Endodermal cell (in vitro differentiated cells): ENCODE data around the gene NRDC. TPM values are rescaled to one million over a fixed set of nuclear protein-coding genes. Genes with fewer than 3 reads are reported as not detected.

Source experiments
- DNase-seq: peaks from one replicate; pipeline ENCODE4 v3.0.0-alpha.2; 2017
- H3K27ac ChIP-seq: 2 replicates; pipeline ENCODE4 v1.5.1; 2013; ENCODE audit warnings: mild to moderate bottlenecking, low read depth, low read length, moderate library complexity
- H3K27me3 ChIP-seq: 2 replicates; pipeline ENCODE4 v1.6.1; 2013; ENCODE audit warnings: mild to moderate bottlenecking, low read length, moderate library complexity; ENCODE audit not compliant: insufficient read depth, control insufficient read depth, poor library complexity, severe bottlenecking
- H3K36me3 ChIP-seq: 2 replicates; pipeline ENCODE4 v1.7.0; 2013; ENCODE audit warnings: mild to moderate bottlenecking, low read length, moderate library complexity; ENCODE audit not compliant: control insufficient read depth, insufficient read depth
- H3K4me1 ChIP-seq: one replicate; pipeline ENCODE4 v1.7.0; 2013; ENCODE audit warnings: low read length; ENCODE audit not compliant: control insufficient read depth, insufficient read depth
- H3K4me3 ChIP-seq: 2 replicates; pipeline ENCODE4 v1.5.1; 2013; ENCODE audit warnings: mild to moderate bottlenecking, low read length, moderate library complexity
- H3K9ac ChIP-seq: 2 replicates; pipeline ENCODE4 v1.6.1; 2013; ENCODE audit warnings: mild to moderate bottlenecking, low read length, moderate library complexity; ENCODE audit not compliant: poor library complexity, severe bottlenecking; ENCODE audit errors: extremely low read depth
- H3K9me3 ChIP-seq: 2 replicates; pipeline ENCODE4 v1.6.1; 2013; ENCODE audit warnings: mild to moderate bottlenecking, low read length, moderate library complexity; ENCODE audit not compliant: control insufficient read depth
- H3K27ac Mint-ChIP-seq: 2 replicates; pipeline ENCODE4 v1.8.0; 2020; ENCODE audit warnings: mixed read lengths
- H3K27me3 Mint-ChIP-seq: 2 replicates; pipeline ENCODE4 v1.8.0; 2021; ENCODE audit warnings: mild to moderate bottlenecking, mixed read lengths; ENCODE audit not compliant: insufficient read depth
- H3K36me3 Mint-ChIP-seq: 2 replicates; pipeline ENCODE4 v1.8.0; 2020; ENCODE audit warnings: low read depth, mixed read lengths
- H3K4me1 Mint-ChIP-seq: 2 replicates; pipeline ENCODE4 v1.8.0; 2020; ENCODE audit warnings: mixed read lengths
- H3K4me3 Mint-ChIP-seq: 2 replicates; pipeline ENCODE4 v1.8.0; 2020; ENCODE audit warnings: mild to moderate bottlenecking, moderate library complexity, mixed read lengths
- H3K9me3 Mint-ChIP-seq: 2 replicates; pipeline ENCODE4 v1.8.0; 2020; ENCODE audit warnings: mild to moderate bottlenecking, mixed read lengths
- WGBS, 2 experiments: methylation state at CpG; one replicate each; pipeline versions ENCODE4 v1.1.5 to v1.1.7; 2013; ENCODE audit warnings: missing lambda C conversion rate in 2 of 2, mixed read lengths in 1 of 2; ENCODE audit not compliant: insufficient coverage in 1 of 2, insufficient read length in 1 of 2; 5-methylcytosine and 5-hydroxymethylcytosine counted together
- microRNA-seq: library from miRNA; unstranded; fragments of <30 nt; microRNA quantifications from one replicate; pipeline ENCODE4 v1.2.0, GENCODE V29; 2020; ENCODE audit warnings: borderline microRNAs expressed
- total RNA-seq, 2 donors: library from RNA; stranded (reverse); fragmentation: NEBNext Ultra II Directional in 1 of 2; extraction: Animal tissue kit (Norgen Biotek cat#: 25700) in 1 of 2; gene quantifications; 2 replicates in 1 of 2; 3 replicates in 1 of 2; pipeline ENCODE4 v1.2.1, GENCODE V29; 2021
- TF ChIP-seq, protein P1 (sequence below): fragments of 200-600 bp; sonication (generic); conservative IDR thresholded peaks from 2 replicates; pipeline ENCODE4 v1.5.0; 2021; ENCODE audit warnings: antibody characterized with exemption, mild to moderate bottlenecking

NRDC gene
- total RNA-seq, 2 donors from 2014 or later: 160 to 202 TPM

DNA sequence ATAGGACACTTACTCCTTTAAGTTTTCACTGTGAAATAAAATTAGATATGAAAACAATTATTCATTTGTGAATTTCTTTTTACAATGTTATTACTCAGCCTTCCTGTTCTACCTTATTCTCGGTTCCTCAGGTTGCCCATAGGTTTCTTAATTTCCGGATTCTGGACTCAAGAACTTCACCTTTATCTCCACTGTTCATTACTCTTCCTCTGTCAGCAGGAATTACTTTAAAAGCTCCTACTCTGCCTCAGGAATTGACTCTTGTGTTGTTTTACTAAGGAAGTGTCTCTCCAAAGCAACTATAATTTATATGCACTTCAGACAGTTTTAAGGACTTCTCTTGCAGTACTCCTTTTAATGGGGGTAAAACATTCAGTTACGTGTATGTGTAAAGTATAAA is 137.9 kb downstream of the NRDC start:
- Mint-ChIP-seq H3K4me3 (no peak overlapping the region), H3K27ac (no peak overlapping the region), H3K36me3 (peaks cover 3% of the 10 kb centered on the region), H3K4me1 (peaks cover 20% of the 10 kb centered on the region), H3K27me3 (peaks cover 1% of the 10 kb centered on the region), H3K9me3 (no peaks in the 10 kb centered on the region)
- H3K9me3 ChIP-seq: no peaks in the 10 kb centered on the region
- WGBS, 2 experiments: 92 to 100% methylated on average over 2 to 3 of the region's 3 CpGs
- no peak overlapping the region for H3K9ac ChIP-seq
- no peak overlapping the region for H3K4me3 ChIP-seq
- no peaks in the 10 kb centered on the region for H3K27me3 ChIP-seq
- no peak overlapping the region for H3K27ac ChIP-seq
- TF ChIP-seq, protein P1, sequence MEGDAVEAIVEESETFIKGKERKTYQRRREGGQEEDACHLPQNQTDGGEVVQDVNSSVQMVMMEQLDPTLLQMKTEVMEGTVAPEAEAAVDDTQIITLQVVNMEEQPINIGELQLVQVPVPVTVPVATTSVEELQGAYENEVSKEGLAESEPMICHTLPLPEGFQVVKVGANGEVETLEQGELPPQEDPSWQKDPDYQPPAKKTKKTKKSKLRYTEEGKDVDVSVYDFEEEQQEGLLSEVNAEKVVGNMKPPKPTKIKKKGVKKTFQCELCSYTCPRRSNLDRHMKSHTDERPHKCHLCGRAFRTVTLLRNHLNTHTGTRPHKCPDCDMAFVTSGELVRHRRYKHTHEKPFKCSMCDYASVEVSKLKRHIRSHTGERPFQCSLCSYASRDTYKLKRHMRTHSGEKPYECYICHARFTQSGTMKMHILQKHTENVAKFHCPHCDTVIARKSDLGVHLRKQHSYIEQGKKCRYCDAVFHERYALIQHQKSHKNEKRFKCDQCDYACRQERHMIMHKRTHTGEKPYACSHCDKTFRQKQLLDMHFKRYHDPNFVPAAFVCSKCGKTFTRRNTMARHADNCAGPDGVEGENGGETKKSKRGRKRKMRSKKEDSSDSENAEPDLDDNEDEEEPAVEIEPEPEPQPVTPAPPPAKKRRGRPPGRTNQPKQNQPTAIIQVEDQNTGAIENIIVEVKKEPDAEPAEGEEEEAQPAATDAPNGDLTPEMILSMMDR: no peak
- H3K36me3 ChIP-seq: peaks cover 3% of the 10 kb centered on the region
- no peaks in the 10 kb centered on the region for H3K4me1 ChIP-seq
- DNase-seq: no peak

Small RNA genes lying within 50 kb of the gene (microRNA-seq; reads per million reads assigned to microRNA genes)
- gene MIR761: not detected

Other genes starting within 250 kb of the NRDC start
- gene RAB3B, start 112.0 kb upstream of the NRDC start, total RNA-seq: 10 to 100 TPM; 58.1 to 66.0 TPM
- 1 to 10 TPM; 7.3 to 9.2 TPM for gene KTI12, start 155.1 kb upstream of the NRDC start, total RNA-seq
- gene TXNDC12, start 176.5 kb upstream of the NRDC start, total RNA-seq: 10 to 100 TPM; 77.2 to 99.6 TPM
- gene BTF3L4, start 177.6 kb upstream of the NRDC start, total RNA-seq: 10 to 100 TPM; 77.6 to 95.1 TPM